Measurements from ENCODE around the gene TPPP2.
"Not testable (repeated sequence)": the region's sequence is repeated elsewhere in the genome, so short reads cannot be mapped to it uniquely, and the experiment has no call there.

Gene TPPP2

GRCh38 chr14:21038441-21039422 is 8.7 kb downstream of the TPPP2 start:
- no peak for DNase-seq (ENCODE audit: low read depth in 2 of 2)

DNA sequence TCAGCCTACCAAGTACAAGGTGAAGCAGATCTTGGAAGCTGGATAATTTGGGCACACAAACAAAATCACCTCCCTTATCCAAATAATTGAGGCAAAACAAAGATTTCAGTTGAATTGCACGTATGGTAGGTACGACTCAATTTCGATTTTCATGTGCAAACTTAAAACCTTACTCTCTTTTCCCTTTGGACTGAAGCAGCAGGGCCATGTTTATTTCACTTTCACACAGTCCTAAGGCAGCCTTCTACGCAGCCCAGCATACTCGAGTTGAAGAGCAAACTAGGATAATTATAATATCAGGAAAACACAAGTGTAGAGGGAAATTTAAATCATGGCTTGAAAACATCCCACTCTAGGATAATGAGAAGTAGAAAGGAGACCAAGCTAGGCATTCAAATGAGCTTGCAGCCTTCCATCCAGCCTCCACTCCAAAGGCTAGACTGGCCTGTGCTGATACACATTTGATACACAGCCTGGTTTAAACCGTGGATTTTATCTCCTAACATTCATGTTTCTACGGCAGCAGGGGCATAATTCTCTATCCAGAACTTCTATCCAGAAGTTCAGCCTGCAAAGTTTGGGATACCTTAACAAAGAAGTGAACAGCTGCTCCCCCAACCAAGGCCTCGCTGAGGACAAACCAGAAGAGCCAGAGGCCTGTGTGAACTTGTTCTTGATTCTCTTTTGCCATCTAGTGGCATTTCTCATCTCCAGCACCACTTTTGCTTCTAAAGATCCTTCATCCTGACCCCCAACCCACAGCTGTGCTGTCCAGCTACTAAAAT is 9.8 kb downstream of the TPPP2 start:
- DNase-seq (ENCODE audit: low read depth in 2 of 2) = no peak

DNA sequence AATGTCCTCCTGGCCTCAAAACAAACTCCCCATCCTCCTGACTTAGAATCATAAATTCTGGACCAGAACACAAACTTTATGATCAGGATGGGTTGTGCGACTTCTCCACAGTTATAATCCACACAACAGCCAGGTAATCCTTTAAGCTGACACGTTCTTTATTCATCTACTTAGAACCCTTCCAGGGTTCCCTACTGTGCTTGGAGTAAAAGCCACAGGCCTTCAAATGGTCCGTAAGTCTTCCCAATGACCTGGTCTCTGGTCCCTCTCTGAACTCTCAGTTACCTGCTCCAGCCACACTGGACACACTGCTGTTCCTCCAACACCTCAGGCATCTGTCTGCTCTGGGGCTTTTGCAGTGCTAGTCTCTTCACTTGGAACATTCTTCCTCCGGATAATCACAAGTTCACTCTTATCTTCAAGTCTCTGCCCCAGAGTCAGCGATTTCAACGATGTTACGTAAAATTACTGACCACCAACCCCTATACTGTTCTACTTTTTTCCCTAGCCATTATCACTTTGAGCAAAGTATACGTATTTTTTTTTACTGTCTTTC is 10.4 kb downstream of the TPPP2 start:
- no peak for DNase-seq (ENCODE audit: low read depth in 2 of 2)

DNA sequence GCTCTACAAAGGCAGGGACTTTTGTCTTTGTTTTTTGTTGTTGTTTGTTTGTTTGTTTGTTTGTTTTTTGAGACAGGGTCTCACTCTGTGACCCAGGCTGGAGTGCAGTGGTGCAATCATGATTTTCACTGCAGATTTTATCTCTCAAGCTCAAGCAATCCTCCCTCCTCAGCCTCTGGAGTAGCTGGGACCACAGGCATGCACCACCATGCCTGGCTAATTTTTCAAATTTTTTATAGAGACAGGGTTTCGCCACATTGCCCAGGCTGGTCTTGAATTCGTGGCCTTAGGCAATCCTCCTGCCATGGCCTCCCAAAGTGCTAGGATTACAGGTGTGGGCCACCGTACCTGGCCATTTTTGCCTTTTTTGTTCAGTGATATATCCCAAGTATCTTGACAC is 10.9 kb downstream of the TPPP2 start:
- DNase-seq (ENCODE audit: low read depth in 2 of 2) = not testable (repeated sequence)

DNA sequence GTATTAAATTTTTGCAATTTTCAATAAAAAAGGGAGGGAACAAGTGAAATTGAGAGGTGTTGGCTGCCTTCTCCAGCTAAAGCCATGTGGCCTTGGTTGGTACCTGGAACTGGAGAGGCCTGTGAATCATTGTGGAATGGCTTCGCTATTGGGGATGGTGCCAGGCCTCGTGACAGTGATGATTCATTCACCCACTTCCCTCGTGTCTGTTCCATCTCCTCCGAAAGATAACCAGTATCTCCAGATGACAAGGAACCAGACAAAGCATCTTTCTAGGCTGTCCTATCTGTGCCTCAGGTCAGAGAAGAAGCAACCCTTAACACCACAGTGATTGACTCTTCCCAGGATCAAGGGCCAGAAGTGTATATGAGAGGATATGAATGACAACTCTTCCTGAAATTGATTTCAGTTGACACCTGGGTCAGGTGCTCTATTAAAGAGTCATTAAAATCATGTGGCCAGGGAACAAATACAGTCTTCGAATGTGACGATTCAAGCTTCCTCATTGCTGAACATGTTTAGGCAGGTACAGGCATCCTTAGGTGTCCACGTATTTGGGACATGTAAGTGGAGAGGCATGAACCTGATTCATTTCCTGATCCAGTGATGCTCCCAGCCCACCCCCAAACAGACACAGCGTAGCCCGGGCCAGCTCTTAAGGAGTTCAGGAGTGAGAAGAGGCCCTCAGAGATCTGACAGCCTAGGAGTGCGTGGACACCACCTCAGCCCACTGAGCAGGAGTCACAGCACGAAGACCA is 11.8 kb downstream of the TPPP2 start, which contains the start of gene RNASE7:
Gene RNASE7 (plus strand): TSS at position 687 of the 758 bp plus-strand sequence. CDS start 631 bp downstream, outside the sequence.
- no peak for DNase-seq (ENCODE audit: low read depth in 2 of 2)

GRCh38 chr14:21042918-21043317 is 12.9 kb downstream of the TPPP2 start:
- no peak for DNase-seq (ENCODE audit: low read depth in 2 of 2)

- DNase-seq (ENCODE audit: low read depth in 2 of 2) = no peak
Observed at GRCh38 chr14:21043387-21043973, 13.5 kb downstream of the TPPP2 start.

- DNase-seq (ENCODE audit: low read depth in 2 of 2) = no peak
Observed at GRCh38 chr14:21043974-21044618, 14.1 kb downstream of the TPPP2 start.

DNA sequence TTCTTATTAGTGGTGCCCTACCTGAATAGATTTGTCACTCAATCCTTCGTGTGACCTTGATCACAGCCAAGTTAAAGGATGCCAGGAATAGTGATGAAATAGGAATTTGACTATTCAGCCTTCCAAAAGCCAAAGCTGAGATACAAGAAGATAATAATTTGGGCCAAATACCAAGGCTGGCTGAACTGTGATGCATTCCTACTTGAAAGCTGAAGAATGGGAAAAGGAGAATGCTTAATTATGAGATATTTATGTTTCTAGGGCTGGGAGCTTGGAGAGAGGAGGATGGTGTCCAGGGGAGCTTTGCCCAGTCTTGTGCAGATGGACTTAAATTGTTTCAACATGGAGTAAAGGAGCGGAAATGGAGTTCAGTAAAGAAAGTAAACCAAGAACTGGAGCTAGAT is 17.4 kb downstream of the TPPP2 start:
- DNase-seq (ENCODE audit: low read depth in 2 of 2) = no peak

DNA sequence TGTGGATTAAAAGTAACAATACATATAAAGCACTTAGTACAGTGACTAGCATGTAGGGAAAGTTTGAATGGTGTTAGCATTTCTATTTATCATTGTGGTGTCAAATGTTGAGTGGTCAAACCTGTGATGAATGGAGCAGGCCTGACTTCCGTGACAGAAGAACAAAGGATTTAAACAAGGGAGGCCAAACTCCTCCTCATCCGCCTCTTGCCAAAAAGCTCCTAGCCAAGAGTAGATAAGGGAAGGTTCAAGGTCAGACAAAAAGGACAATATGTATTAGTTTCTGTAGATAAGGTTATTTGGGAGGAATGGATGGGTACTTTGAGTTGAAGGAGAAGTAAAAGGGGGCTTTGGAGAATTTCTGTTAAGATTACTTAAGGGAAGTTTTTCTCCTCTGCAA is 18.6 kb downstream of the TPPP2 start:
- no peak for DNase-seq (ENCODE audit: low read depth in 2 of 2)

GRCh38 chr14:21049271-21049673 is 19.3 kb downstream of the TPPP2 start:
- no peak for DNase-seq (ENCODE audit: low read depth in 2 of 2)

DNA sequence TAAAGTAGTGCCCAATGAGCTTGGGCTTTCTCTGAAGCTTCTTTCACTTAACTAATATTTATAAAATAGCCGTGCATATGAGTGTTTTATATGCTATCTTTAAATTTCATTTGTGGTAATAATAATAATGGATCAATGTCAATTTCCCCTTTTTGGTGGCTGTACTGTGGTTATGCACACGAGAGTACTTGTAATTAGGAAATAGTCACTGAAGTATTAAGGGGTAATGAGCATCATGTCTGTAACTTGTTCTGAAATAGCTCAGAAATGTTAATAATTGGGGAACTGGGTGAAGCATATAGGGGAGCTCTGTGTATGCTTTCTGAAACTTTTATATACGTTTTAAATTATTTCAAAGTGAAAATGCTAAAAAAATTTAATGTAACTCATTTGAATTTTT is 20.6 kb downstream of the TPPP2 start:
- no peak for DNase-seq (ENCODE audit: low read depth in 2 of 2)

DNA sequence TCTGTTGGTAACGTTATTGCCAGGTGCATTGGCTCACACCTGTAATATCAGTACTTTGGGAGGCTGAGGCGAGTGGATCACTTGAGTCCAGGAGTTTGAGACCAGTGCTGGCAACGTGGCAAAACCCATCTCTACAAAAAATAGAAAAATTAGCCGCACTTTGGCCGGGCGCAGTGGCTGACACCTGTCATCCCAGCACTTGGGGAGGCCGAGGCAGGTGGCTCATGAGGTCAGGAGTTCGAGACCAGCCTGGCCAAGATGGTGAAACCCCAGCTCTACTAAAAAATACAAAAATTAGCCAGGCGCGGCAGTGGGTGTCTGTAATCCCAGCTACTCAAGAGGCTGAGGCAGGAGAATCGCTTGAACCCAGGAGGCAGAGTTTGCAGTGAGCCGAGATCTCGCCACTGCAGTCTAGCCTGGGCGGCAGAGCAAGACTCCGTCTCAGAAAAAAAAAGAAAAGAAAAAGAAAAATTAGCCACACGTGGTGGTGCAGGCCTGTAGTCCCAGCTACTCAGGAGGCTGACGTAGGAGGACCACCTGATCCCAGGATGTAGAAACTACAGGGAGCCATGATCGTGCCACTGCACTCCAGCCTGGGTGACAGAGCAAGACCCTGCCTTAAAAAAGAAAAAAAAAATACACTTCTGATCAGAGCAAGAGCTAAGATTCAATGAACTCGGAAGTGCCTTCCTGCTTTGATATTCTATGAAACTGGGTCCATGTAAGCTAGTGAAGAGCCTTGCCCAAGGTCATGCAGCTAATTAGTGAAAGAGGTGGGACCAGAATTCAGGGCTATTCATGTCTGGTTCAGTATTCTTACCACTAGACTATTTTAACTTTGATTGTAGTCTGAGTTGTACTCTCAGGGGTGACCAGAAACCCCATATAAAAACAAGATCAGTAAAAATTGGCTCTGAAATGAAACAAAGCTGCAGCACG is 23.4 kb downstream of the TPPP2 start:
- DNase-seq (ENCODE audit: low read depth in 2 of 2) = no peak

- no peak for DNase-seq (ENCODE audit: low read depth in 2 of 2)
Observed at GRCh38 chr14:21054123-21054767, 24.2 kb downstream of the TPPP2 start.

- no peak for DNase-seq (ENCODE audit: low read depth in 2 of 2)
Observed at GRCh38 chr14:21054768-21055145, 24.7 kb downstream of the TPPP2 start.

DNA sequence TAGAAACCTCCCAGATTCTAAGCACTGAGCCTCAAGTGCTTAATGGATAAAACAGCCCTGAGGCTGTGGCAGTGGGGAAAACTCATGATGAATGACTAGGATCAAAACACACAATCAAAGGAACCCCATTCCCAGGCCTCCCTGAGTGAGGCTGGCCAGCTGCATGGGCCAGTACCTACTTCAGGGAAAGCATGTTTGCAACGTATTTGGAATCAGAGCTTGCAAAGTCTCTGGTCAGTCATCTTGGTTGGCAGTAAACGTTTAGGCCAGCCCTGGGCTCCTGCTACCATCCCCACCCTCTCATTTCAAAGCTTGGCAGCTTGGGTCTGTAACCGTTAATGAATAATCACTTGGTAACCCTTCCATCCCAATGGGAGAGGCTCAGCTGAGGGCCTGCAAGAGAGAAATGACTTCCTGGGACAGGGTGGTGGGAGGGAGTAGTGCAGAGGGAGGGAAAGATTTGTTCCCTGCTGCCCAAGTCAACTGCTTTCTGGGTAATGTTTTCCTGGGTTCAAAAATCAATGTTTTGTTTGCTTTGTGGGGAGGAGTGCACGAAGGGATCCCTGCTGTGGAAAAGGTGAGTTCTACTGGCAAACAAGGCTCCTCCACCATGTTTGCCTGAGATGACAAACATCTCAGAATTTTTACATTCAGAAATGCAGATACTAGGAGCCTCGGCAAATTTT is 25.6 kb downstream of the TPPP2 start:
- DNase-seq (ENCODE audit: low read depth in 2 of 2) = no peak

DNA sequence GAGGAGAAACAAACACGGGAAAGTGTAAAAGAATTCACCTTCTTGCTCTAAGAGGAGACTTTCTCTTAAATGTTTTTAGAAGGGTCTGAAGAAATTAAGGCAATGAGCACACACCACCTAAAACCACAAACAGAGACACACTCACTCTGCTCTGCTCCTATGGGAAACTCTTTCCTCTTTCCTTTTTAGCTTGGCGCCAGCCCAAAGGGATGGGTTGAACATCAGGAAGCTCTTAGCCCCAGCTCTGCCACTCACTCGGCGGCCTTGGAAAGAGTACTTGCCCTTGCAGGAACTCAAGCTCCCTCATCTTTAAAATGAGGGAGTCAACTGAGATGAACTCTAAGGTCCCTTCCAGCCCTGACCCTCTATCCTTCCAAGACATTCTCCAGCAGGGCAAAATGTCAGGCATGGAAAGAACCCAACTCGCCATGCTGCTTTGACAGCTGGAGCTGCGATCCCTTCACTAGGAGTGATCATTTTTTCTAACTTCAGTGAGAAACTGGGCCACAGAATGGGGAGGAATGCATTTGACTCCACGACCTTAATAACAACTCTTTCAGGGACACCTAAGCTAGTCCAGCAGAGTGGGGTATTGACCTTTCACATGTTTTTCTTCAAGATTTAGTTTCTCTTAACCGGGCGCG is 26.6 kb downstream of the TPPP2 start:
- no peak for DNase-seq (ENCODE audit: low read depth in 2 of 2)
